MCF 10A (cell line): ENCODE results near the gene SND1. TPM values are rescaled to one million over a fixed set of nuclear protein-coding genes. Genes with fewer than 3 reads are reported as not detected.

Experiments used
- BruUV-seq: library from RNA; stranded (reverse); fragments of 400-500 nt; replicated peaks from 2 replicates; lab custom pipeline; 2021; lab: Mats Ljungman, UMichigan
- CTCF ChIA-PET: fragments of 300-600 bp; sonication (Branson Sonifier 250); formaldehyde crosslinking; extraction: SDS; loops from one replicate; lab custom pipeline; 2021; ENCODE audit warnings: antibody characterized with exemption, inconsistent platforms; lab: Yijun Ruan, JAX
- POLR2A ChIA-PET: fragments of 300-600, 350-650 bp; sonication (Branson Sonifier 250); formaldehyde crosslinking; extraction: SDS; loops from one replicate; lab custom pipeline; 2020; ENCODE audit warnings: antibody characterized with exemption, inconsistent platforms; lab: Yijun Ruan, JAX
- DNase-seq: peaks from one replicate; pipeline ENCODE4 v3.0.0-alpha.2; 2018; ENCODE audit not compliant: unreplicated experiment
- H3K27ac Mint-ChIP-seq: one replicate; pipeline ENCODE4 v1.8.0; 2022; ENCODE audit warnings: mild to moderate bottlenecking, low read depth, mixed read lengths; ENCODE audit not compliant: unreplicated experiment
- H3K27me3 Mint-ChIP-seq: one replicate; pipeline ENCODE4 v1.8.0; 2022; ENCODE audit warnings: mixed read lengths; ENCODE audit not compliant: insufficient read depth, unreplicated experiment
- H3K36me3 Mint-ChIP-seq: one replicate; pipeline ENCODE4 v1.8.0; 2022; ENCODE audit warnings: mild to moderate bottlenecking, moderate library complexity, mixed read lengths; ENCODE audit not compliant: insufficient read depth, unreplicated experiment
- H3K4me1 Mint-ChIP-seq: one replicate; pipeline ENCODE4 v1.8.0; 2022; ENCODE audit warnings: mixed read lengths; ENCODE audit not compliant: insufficient read depth, unreplicated experiment
- H3K4me3 Mint-ChIP-seq: one replicate; pipeline ENCODE4 v1.8.0; 2022; ENCODE audit warnings: mild to moderate bottlenecking, moderate library complexity, mixed read lengths; ENCODE audit not compliant: unreplicated experiment
- H3K9me3 Mint-ChIP-seq: one replicate; pipeline ENCODE4 v1.8.0; 2022; ENCODE audit warnings: mixed read lengths; ENCODE audit not compliant: unreplicated experiment
- intact Hi-C: fragments of 100-400 bp; cut with micrococcal nuclease; formaldehyde crosslinking; loops from 2 replicates; pipeline ENCODE4 v1.14.1; 2022
- total RNA-seq: library from RNA; stranded (reverse); gene quantifications from 2 replicates; pipeline ENCODE4 v1.2.3, GENCODE V29; 2022
- TF ChIP-seq, protein P1 (sequence below): fragments of 200-600 bp; IDR thresholded peaks from one replicate; pipeline ENCODE4 v1.8.0; 2022; ENCODE audit warnings: antibody characterized with exemption, mild to moderate bottlenecking; ENCODE audit not compliant: unreplicated experiment

SND1 gene
- total RNA-seq, 1 experiment from 2014 or later: 297 TPM

DNA sequence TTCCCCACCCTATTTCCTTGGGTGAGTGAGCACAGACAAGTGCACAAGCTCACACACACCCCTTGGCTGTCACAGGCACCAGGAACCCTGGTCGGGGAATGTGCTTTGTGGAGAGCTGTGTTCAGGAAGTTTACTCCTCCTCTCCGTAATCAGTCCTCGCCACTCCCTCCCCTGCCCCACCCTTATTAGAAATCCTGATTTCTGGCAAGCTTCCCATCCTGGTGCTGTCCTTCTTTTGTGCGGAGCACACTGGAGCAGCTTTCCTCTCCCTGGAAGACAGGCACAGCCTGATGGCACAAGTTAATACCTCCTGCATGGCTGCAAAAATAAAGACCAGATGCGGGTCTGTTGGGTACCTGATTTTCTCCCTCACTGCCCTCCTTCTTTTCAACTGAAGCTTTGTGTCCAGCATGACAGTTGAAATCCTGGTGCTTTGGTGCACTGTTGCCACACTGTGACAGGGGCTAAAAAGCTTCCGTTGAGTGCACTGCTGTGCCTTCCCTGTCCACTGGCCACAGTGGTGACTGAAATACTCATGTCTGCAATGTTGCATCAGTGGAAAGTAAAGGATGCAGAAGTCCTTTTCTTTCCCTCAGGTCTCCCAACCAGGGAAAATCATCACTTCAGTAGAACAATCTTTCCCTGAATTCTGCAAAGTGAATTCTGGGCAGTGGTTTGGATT lies 324.2 kb downstream of the SND1 start:
- no TSS peak for BruUV-seq
- no peaks in the 10 kb centered on the region for H3K27me3 Mint-ChIP-seq

DNA sequence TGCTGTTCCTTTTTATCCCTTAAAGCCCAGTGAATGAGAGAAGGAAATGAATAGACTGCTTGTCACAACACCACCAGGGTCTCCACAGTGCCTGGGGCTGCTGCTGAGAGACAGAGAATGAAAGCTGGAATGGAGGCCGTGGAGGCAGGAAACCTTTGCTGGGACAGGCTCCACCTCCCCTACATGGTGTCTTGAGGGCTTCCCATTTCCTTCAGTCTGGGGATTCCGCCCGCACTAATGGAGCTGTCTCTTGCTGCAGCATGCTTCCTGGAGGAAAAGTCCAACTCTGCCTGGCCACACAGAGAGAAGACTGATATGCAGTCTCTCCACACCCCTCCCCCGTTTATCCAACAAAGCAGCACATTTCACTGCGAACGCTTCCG lies 324.7 kb downstream of the SND1 start:
- H3K4me1 Mint-ChIP-seq: peaks cover 6% of the 10 kb centered on the region
- H3K27me3 Mint-ChIP-seq: no peaks in the 10 kb centered on the region
- BruUV-seq: no TSS peak
- intact Hi-C loops: no loop called here
- H3K9me3 Mint-ChIP-seq: peaks cover 22% of the 10 kb centered on the region
- no peak for DNase-seq
- peaks cover 46% of the 10 kb centered on the region for H3K36me3 Mint-ChIP-seq
- H3K4me3 Mint-ChIP-seq: no peak overlapping the region
- no peak overlapping the region for H3K27ac Mint-ChIP-seq
- TF ChIP-seq, protein P1, sequence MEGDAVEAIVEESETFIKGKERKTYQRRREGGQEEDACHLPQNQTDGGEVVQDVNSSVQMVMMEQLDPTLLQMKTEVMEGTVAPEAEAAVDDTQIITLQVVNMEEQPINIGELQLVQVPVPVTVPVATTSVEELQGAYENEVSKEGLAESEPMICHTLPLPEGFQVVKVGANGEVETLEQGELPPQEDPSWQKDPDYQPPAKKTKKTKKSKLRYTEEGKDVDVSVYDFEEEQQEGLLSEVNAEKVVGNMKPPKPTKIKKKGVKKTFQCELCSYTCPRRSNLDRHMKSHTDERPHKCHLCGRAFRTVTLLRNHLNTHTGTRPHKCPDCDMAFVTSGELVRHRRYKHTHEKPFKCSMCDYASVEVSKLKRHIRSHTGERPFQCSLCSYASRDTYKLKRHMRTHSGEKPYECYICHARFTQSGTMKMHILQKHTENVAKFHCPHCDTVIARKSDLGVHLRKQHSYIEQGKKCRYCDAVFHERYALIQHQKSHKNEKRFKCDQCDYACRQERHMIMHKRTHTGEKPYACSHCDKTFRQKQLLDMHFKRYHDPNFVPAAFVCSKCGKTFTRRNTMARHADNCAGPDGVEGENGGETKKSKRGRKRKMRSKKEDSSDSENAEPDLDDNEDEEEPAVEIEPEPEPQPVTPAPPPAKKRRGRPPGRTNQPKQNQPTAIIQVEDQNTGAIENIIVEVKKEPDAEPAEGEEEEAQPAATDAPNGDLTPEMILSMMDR: no peak
- ChIA-PET CTCF (interaction anchor here (0.6 kb wide), 1 partner anchor 75 kb away, joined by 3 read pairs; no protein-coding TSS in a partner anchor), POLR2A (no interaction called here)

More for the DNA sequence above, 324.2 kb downstream of the SND1 start:
- ChIA-PET POLR2A (no interaction called here), CTCF (interaction anchor here (0.6 kb wide), 1 partner anchor 233 kb away, joined by 3 read pairs; no protein-coding TSS in a partner anchor)
- peaks cover 22% of the 10 kb centered on the region for H3K9me3 Mint-ChIP-seq
- H3K36me3 Mint-ChIP-seq: peaks cover 46% of the 10 kb centered on the region
- no peak overlapping the region for H3K4me3 Mint-ChIP-seq
- H3K4me1 Mint-ChIP-seq: peaks cover 6% of the 10 kb centered on the region
- TF ChIP-seq, protein P1: no peak
- intact Hi-C loops: no loop called here
- peak overlapping the region; percentile 46 for H3K27ac Mint-ChIP-seq
- DNase-seq: peak; percentile 38

- H3K9me3 Mint-ChIP-seq: peaks cover 22% of the 10 kb centered on the region
- H3K4me1 Mint-ChIP-seq: peaks cover 7% of the 10 kb centered on the region
- no peak overlapping the region for H3K4me3 Mint-ChIP-seq
- no peaks in the 10 kb centered on the region for H3K27me3 Mint-ChIP-seq
- intact Hi-C loops: no loop called here
- TF ChIP-seq, protein P1: no peak
- no peak for DNase-seq
- BruUV-seq: no TSS peak
- ChIA-PET CTCF (interaction anchor here (1.2 kb wide), 1 partner anchor 40 kb away, joined by 3 read pairs; no protein-coding TSS in a partner anchor), POLR2A (interaction anchor here (0.6 to 1.0 kb wide), 2 partner anchors 15 to 29 kb away, joined by 3 read pairs; no protein-coding TSS in a partner anchor)
- no peak overlapping the region for H3K27ac Mint-ChIP-seq
- peaks cover 53% of the 10 kb centered on the region for H3K36me3 Mint-ChIP-seq
Measured at GRCh38 chr7:127978421-127978820, 326.4 kb downstream of the SND1 start.

GRCh38 chr7:127979113-127979727 lies 327.2 kb downstream of the SND1 start:
- no peak for DNase-seq
- Mint-ChIP-seq H3K27ac (no peak overlapping the region), H3K27me3 (no peaks in the 10 kb centered on the region), H3K4me1 (peaks cover 15% of the 10 kb centered on the region), H3K9me3 (peaks cover 22% of the 10 kb centered on the region), H3K36me3 (peaks cover 55% of the 10 kb centered on the region), H3K4me3 (no peak overlapping the region)
- intact Hi-C loops: no loop called here
- CTCF ChIA-PET: interaction anchor here (0.7 to 1.2 kb wide), 2 partner anchors 13 to 41 kb away, joined by 3 read pairs; no protein-coding TSS in a partner anchor
- no TSS peak for BruUV-seq
- TF ChIP-seq, protein P1: no peak
- POLR2A ChIA-PET: interaction anchor here (0.5 kb wide), 1 partner anchor 16 kb away, joined by 3 read pairs; no protein-coding TSS in a partner anchor
